HG03103 (cell line): Measurements from ENCODE around the gene WDR27.

Experiments
- ATAC-seq: cut with Tn5 transposase; IDR thresholded peaks from one replicate; pipeline ENCODE4 v1.9.1; 2021; ENCODE audit warnings: low read depth; ENCODE audit not compliant: unreplicated experiment

Gene WDR27

GRCh38 chr6:169643521-169643920, 58.3 kb downstream of the WDR27 start:
- no peak for ATAC-seq

- ATAC-seq: no peak
Measured at GRCh38 chr6:169642455-169642854, 59.4 kb downstream of the WDR27 start.

GRCh38 chr6:169641461-169642085, 60.3 kb downstream of the WDR27 start:
- ATAC-seq: no peak

- no peak for ATAC-seq
Measured at GRCh38 chr6:169640983-169641382, 60.8 kb downstream of the WDR27 start.

- ATAC-seq: no peak
Measured at GRCh38 chr6:169640351-169640852, 61.4 kb downstream of the WDR27 start.

- no peak for ATAC-seq
Measured at GRCh38 chr6:169639653-169640278, 62.1 kb downstream of the WDR27 start.

GRCh38 chr6:169638915-169639314, 62.9 kb downstream of the WDR27 start:
- no peak for ATAC-seq

- no peak for ATAC-seq
Measured at GRCh38 chr6:169638388-169638787, 63.4 kb downstream of the WDR27 start.

- no peak for ATAC-seq
Measured at GRCh38 chr6:169635345-169635744, 66.5 kb downstream of the WDR27 start.

- ATAC-seq: no peak
Measured at GRCh38 chr6:169632841-169633240, 69.0 kb downstream of the WDR27 start.

GRCh38 chr6:169629256-169629655, 72.6 kb downstream of the WDR27 start:
- ATAC-seq: no peak

- no peak for ATAC-seq
Measured at GRCh38 chr6:169627736-169628607, 73.9 kb downstream of the WDR27 start.

- ATAC-seq: no peak
Measured at GRCh38 chr6:169626649-169627048, 75.2 kb downstream of the WDR27 start.

- no peak for ATAC-seq
Measured at GRCh38 chr6:169626169-169626568, 75.7 kb downstream of the WDR27 start.

GRCh38 chr6:169625376-169625775, 76.5 kb downstream of the WDR27 start:
- ATAC-seq: no peak

GRCh38 chr6:169624785-169625184, 77.0 kb downstream of the WDR27 start:
- ATAC-seq: no peak

GRCh38 chr6:169623975-169624374, 77.9 kb downstream of the WDR27 start:
- no peak for ATAC-seq

- ATAC-seq: no peak
Measured at GRCh38 chr6:169623343-169623742, 78.5 kb downstream of the WDR27 start.

GRCh38 chr6:169622618-169623017, 79.2 kb downstream of the WDR27 start:
- ATAC-seq: no peak

- ATAC-seq: no peak
Measured at GRCh38 chr6:169621311-169621710, 80.5 kb downstream of the WDR27 start.
